K562 (cell line): ENCODE results near the gene SMNDC1. TPM values are rescaled to one million over a fixed set of nuclear protein-coding genes. Genes with fewer than 3 reads are reported as not detected.

Experiments
- BACH1 ChIP-seq: fragments of 200-800 bp; sonication (Bioruptor generic); IDR thresholded peaks from 2 replicates; pipeline ENCODE4 v1.6.1; 2016; ENCODE audit warnings: missing genetic modification characterization, missing compliant biosample characterization
- E2F5 ChIP-seq: sonication (generic); formaldehyde crosslinking; IDR thresholded peaks from 2 replicates; pipeline ENCODE4 v1.8.0; 2022; ENCODE audit warnings: mild to moderate bottlenecking, missing genetic modification reagents
- GABPA ChIP-seq: fragments of 200-800 bp; sonication (Bioruptor generic); conservative IDR thresholded peaks from 2 replicates; pipeline ENCODE4 v1.6.1; 2016; ENCODE audit warnings: low read depth, missing genetic modification characterization, missing compliant biosample characterization
- HNRNPLL ChIP-seq: fragments of 200-400 bp; formaldehyde crosslinking; IDR thresholded peaks from 2 replicates; pipeline ENCODE4 v1.6.1; 2017; ENCODE audit warnings: low read length, low read depth, mild to moderate bottlenecking; ENCODE audit not compliant: poor library complexity, severe bottlenecking
- MBD2 ChIP-seq: sonication (generic); IDR thresholded peaks from 2 replicates; pipeline ENCODE4 v1.6.1; 2016; ENCODE audit warnings: low read depth, borderline replicate concordance
- REST ChIP-seq, 2 experiments: fragments of 450-650 bp; formaldehyde crosslinking in 1 of 2; IDR thresholded peaks; 2 replicates each; pipeline versions ENCODE4 v1.4.0 to v1.6.1; 2014 to 2020; ENCODE audit warnings: mild to moderate bottlenecking in 2 of 2, borderline replicate concordance in 1 of 2, low read depth in 1 of 2
- SIX5 ChIP-seq, 2 experiments: IDR thresholded peaks; 2 replicates each; pipeline ENCODE4 v1.6.1; 2011; ENCODE audit warnings: low read length in 2 of 2, borderline replicate concordance in 1 of 2, low read depth in 1 of 2, mild to moderate bottlenecking in 1 of 2, moderate library complexity in 1 of 2; ENCODE audit not compliant: insufficient read depth in 1 of 2
- SRSF1 ChIP-seq: fragments of 200-400 bp; formaldehyde crosslinking; IDR thresholded peaks from 2 replicates; pipeline ENCODE4 v1.6.1; 2017; ENCODE audit warnings: mild to moderate bottlenecking, low read depth, low read length, moderate library complexity
- SUPT5H ChIP-seq: fragments of 450-650 bp; IDR thresholded peaks from 2 replicates; pipeline ENCODE4 v1.6.1; 2016
- ZFP1 ChIP-seq: fragments of 450-650 bp; formaldehyde crosslinking; IDR thresholded peaks from 2 replicates; pipeline ENCODE4 v1.4.0; 2020; ENCODE audit warnings: mild to moderate bottlenecking, mixed read lengths
- polyA plus RNA-seq, 8 experiments: library from polyadenylated mRNA; depleted of rRNA in 4 of 8; stranded (reverse) in 5 of 8; unstranded in 3 of 8; fragments of >200 nt; fragmentation: Nextera tagmentation in 2 of 8; fragmentation: Illumina TruSeq in 1 of 8; extraction: Ambion mirVana in 2 of 8; extraction: Trizol in 1 of 8; gene quantifications; 2 replicates each; pipeline versions ENCODE4 v1.2.1 to v1.2.3, GENCODE V29; 2011 to 2014; ENCODE audit warnings: inconsistent platforms in 1 of 8, missing spikeins in 1 of 8
- total RNA-seq, 7 experiments: library from RNA; depleted of rRNA in 6 of 7; stranded (reverse); fragments of >200 nt in 6 of 7; fragmentation: Illumina TruSeq in 2 of 7; extraction: Trizol in 2 of 7; gene quantifications; 2 replicates each; pipeline versions ENCODE4 v1.2.1 to v1.2.3, GENCODE V29; 2011 to 2021; ENCODE audit warnings: low replicate concordance in 1 of 7
- TF ChIP-seq, protein P1 (sequence below): fragments of 450-650 bp; IDR thresholded peaks from 2 replicates; pipeline ENCODE4 v1.7.1; 2018; ENCODE audit warnings: mild to moderate bottlenecking, low read depth; ENCODE audit not compliant: partially characterized antibody
- TF ChIP-seq, protein P2 (sequence below): sonication (generic); formaldehyde crosslinking; IDR thresholded peaks from 2 replicates; pipeline ENCODE4 v1.8.0; 2022; ENCODE audit warnings: mild to moderate bottlenecking, missing genetic modification reagents, borderline replicate concordance

Gene SMNDC1
- total and polyA plus RNA-seq, 9 of the 15 experiments (the other 6 are each of a cell fraction or from before 2014, with no cell fraction given), result 6.8 to 35.8 (median 12.3) TPM

DNA sequence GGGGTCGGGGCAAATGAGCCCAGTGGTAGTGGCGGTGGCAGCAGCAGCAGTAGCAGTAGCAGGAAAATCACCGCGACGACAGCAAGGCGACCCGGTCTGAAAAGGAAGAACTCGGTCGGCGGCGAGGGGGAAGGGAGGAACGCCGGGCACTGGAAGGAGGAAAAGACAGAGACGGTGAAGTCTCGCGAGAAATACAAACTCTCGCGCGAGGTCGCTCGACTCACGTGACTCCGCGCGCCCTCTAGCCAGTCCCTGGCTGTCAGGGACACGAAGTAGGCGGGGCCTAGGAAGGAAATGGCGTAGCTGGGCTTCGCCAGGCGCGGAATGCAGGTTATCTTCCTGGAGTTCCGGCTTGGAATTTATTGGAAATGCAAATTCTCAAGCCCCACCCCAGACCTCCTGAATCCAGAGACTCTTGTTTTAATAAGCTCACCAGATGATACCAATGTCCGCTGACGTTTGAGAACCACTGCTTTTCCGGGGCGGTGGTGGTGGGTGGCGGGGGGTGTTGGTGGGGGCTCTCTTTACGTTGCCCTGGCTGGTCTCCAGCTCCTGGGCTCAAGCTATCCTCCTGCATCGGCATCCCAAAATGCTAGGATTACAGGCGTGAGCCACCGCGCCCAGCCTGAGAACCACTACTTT is at the start of gene SMNDC1 (continued):
- TF ChIP-seq, protein P1, sequence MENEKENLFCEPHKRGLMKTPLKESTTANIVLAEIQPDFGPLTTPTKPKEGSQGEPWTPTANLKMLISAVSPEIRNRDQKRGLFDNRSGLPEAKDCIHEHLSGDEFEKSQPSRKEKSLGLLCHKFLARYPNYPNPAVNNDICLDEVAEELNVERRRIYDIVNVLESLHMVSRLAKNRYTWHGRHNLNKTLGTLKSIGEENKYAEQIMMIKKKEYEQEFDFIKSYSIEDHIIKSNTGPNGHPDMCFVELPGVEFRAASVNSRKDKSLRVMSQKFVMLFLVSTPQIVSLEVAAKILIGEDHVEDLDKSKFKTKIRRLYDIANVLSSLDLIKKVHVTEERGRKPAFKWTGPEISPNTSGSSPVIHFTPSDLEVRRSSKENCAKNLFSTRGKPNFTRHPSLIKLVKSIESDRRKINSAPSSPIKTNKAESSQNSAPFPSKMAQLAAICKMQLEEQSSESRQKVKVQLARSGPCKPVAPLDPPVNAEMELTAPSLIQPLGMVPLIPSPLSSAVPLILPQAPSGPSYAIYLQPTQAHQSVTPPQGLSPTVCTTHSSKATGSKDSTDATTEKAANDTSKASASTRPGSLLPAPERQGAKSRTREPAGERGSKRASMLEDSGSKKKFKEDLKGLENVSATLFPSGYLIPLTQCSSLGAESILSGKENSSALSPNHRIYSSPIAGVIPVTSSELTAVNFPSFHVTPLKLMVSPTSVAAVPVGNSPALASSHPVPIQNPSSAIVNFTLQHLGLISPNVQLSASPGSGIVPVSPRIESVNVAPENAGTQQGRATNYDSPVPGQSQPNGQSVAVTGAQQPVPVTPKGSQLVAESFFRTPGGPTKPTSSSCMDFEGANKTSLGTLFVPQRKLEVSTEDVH, result no peak
- TF ChIP-seq REST (IDR thresholded peaks at IDR 0.05; ENCODE audit: borderline replicate concordance) (peak; percentile 56), REST (CRISPR knock-in tag; IDR thresholded peaks at IDR 0.05; ENCODE audit: low read depth) (no peak), SUPT5H (peak; percentile 65; the same call in 1 of the 2 replicates), SRSF1 (no peak), MBD2 (no peak), ZFP1 (CRISPR knock-in tag) (no peak), BACH1 (tag) (no peak), SIX5 (IDR thresholded peaks at IDR 0.05; ENCODE audit: borderline replicate concordance in 1 of 2, insufficient read depth in 1 of 2, low read depth in 1 of 2, low read length in 2 of 2) (no peak), E2F5 (CRISPR knock-in tag) (no peak), HNRNPLL (peak; percentile 88), GABPA (tag) (peak; percentile 88)
- TF ChIP-seq, protein P2, sequence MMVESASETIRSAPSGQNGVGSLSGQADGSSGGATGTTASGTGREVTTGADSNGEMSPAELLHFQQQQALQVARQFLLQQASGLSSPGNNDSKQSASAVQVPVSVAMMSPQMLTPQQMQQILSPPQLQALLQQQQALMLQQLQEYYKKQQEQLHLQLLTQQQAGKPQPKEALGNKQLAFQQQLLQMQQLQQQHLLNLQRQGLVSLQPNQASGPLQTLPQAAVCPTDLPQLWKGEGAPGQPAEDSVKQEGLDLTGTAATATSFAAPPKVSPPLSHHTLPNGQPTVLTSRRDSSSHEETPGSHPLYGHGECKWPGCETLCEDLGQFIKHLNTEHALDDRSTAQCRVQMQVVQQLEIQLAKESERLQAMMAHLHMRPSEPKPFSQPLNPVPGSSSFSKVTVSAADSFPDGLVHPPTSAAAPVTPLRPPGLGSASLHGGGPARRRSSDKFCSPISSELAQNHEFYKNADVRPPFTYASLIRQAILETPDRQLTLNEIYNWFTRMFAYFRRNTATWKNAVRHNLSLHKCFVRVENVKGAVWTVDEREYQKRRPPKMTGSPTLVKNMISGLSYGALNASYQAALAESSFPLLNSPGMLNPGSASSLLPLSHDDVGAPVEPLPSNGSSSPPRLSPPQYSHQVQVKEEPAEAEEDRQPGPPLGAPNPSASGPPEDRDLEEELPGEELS (CRISPR knock-in tag), result no peak
